Measurements from ENCODE around the gene TUBB1. TPM values are rescaled to one million over a fixed set of nuclear protein-coding genes. Genes with fewer than 3 reads are reported as not detected.
A peak's percentile ranks its signal among the peaks of the same experiment; 100 is the strongest.

Gene TUBB1
- total RNA-seq, 4 donors from 2014 or later, result under 0.01 to 0.83 TPM; not detected in 2

- no peaks in the 10 kb centered on the region for H3K9me3 ChIP-seq
- peak overlapping the region in 1 of 4 donors; percentile 24 for H3K27ac ChIP-seq (replicated peaks in 1 of 4)
- no peak for DNase-seq (ENCODE audit: extremely low spot score)
- H3K4me1 ChIP-seq, result no peaks in the 10 kb centered on the region
- intact Hi-C loops (cut with DNase I), result no loop called here
- no peaks in the 10 kb centered on the region for H3K27me3 ChIP-seq
- TF ChIP-seq EP300 (IDR thresholded peaks at IDR 0.05), result no peak
- TF ChIP-seq POLR2A (IDR thresholded peaks at IDR 0.05; ENCODE audit: low read depth), result no peak
- TF ChIP-seq, protein P1, sequence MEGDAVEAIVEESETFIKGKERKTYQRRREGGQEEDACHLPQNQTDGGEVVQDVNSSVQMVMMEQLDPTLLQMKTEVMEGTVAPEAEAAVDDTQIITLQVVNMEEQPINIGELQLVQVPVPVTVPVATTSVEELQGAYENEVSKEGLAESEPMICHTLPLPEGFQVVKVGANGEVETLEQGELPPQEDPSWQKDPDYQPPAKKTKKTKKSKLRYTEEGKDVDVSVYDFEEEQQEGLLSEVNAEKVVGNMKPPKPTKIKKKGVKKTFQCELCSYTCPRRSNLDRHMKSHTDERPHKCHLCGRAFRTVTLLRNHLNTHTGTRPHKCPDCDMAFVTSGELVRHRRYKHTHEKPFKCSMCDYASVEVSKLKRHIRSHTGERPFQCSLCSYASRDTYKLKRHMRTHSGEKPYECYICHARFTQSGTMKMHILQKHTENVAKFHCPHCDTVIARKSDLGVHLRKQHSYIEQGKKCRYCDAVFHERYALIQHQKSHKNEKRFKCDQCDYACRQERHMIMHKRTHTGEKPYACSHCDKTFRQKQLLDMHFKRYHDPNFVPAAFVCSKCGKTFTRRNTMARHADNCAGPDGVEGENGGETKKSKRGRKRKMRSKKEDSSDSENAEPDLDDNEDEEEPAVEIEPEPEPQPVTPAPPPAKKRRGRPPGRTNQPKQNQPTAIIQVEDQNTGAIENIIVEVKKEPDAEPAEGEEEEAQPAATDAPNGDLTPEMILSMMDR (IDR thresholded peaks at IDR 0.05), result no peak
- TF ChIP-seq POLR2AphosphoS5 (IDR thresholded peaks at IDR 0.05), result no peak
- WGBS, result 83% methylated on average over 17 of the region's 17 CpGs
- H3K4me3 ChIP-seq, result no peak overlapping the region
- peaks cover 86 to 100% (median 99%) of the 10 kb centered on the region in 4 donors for H3K36me3 ChIP-seq
Observed at GRCh38 chr20:58994390-58995159, 24.7 kb upstream of the TUBB1 start.

DNA sequence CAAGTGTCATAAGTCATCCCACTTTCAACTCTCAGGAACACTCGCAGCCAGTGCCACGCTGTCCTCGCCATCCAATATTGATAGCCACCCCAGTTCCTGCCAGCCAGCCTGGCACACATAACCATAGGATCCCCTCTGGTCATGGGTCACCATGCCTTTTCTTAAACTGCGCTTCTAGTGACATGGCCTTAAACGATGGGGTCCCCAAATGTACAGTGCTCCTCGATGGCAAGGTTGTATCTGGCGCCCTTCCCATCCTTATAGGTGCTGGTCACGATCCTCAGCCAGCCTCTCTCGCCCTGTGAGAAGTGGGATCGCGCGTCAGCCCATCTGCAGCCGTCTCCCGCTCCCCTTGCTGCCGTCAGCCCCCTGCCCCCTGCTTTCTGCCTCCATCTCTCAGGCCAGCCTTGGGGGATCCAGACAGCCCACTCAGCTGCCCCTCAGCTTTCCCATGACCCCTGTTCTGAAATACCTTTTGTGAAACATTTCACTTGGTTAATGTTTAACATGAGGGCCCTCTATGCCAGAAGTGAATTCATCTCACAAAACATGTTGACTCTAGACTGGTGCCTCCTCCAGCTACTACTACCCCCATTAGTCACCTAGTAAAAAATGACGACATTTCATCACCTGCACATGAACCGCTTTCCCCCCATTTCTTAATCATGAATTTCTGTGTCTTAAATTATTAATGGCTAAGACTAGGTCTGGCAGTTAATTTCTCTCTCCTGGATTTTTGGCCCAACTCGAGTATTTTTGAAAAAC, 23.6 kb upstream of the TUBB1 start:
- no peak for DNase-seq (ENCODE audit: extremely low spot score)
- intact Hi-C loops (cut with DNase I), result no loop called here

DNA sequence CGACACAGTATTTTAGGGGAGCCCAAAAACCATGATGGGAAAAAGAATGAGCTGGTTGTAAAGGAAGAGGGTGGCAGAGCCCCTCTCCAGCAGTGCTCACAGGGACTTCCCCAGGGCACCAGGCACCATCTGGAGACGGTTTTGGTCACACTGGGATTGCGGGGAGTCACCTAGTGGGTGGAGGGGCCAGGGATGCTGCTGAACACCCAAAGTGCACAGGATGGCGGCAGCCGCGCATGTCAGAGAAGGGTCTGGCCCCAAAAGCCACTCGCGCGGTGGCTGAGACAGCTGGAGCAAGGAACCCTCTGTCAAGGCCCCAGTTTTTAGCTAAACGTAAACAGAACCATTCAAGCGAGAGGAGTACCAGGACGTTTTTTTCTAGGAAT, 23.0 kb upstream of the TUBB1 start:
- Histone ChIP-seq H3K4me3 (no peak overlapping the region), H3K36me3 (peaks cover 79 to 100% (median 98%) of the 10 kb centered on the region in 4 donors), H3K4me1 (no peaks in the 10 kb centered on the region), H3K27me3 (no peaks in the 10 kb centered on the region), H3K9me3 (no peaks in the 10 kb centered on the region), H3K27ac (replicated peaks in 1 of 4) (no peak overlapping the region)
- intact Hi-C loops (cut with DNase I), result no loop called here
- no peak for DNase-seq (ENCODE audit: extremely low spot score)
- 84% methylated on average over 12 of the region's 12 CpGs for WGBS
- TF ChIP-seq, protein P1 (IDR thresholded peaks at IDR 0.05), result no peak
- TF ChIP-seq EP300 (IDR thresholded peaks at IDR 0.05), result no peak

More for the DNA sequence above, 23.6 kb upstream of the TUBB1 start:
- Histone ChIP-seq H3K27ac (replicated peaks in 1 of 4) (no peak overlapping the region), H3K4me1 (no peaks in the 10 kb centered on the region), H3K9me3 (no peaks in the 10 kb centered on the region), H3K27me3 (no peaks in the 10 kb centered on the region), H3K4me3 (no peak overlapping the region), H3K36me3 (peaks cover 81 to 100% (median 98%) of the 10 kb centered on the region in 4 donors)
- TF ChIP-seq EP300 (IDR thresholded peaks at IDR 0.05) (no peak), POLR2AphosphoS5 (IDR thresholded peaks at IDR 0.05) (no peak), POLR2A (IDR thresholded peaks at IDR 0.05; ENCODE audit: low read depth) (no peak)
- TF ChIP-seq, protein P1 (IDR thresholded peaks at IDR 0.05), result no peak
- WGBS, result 90% methylated on average over 18 of the region's 18 CpGs

DNA sequence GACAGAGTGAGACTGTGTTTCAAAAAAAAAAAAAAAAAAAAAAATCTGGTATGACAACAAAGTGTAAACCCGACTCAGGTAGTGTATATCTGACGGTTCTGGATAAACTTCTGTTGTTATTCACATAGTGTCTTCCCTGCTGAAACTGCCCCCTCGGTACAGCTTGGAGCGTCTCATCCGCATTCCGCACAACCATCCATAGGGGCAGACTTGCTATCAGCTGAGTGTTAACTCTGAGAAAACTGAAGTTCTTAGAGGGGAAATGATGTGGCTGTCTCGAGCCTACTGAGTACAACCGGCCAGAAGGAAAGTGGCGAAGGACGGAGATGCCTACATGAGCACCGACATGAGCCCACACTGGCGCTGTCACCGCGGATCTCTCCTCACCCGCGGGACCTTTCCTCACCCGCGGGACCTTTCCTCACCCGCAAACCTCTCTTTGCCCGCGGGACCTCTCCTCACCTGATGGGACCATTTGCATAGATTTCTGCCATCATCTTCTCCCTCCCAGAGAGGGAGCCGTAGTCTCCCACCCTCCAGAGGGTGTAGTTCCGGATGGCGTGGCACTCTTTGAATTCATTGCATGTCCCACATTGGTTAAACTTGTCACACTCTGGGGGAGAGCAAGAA, 22.0 kb upstream of the TUBB1 start:
- no peak for DNase-seq (ENCODE audit: extremely low spot score)
- TF ChIP-seq EP300 (IDR thresholded peaks at IDR 0.05) (no peak), POLR2AphosphoS5 (IDR thresholded peaks at IDR 0.05) (no peak), POLR2A (IDR thresholded peaks at IDR 0.05; ENCODE audit: low read depth) (no peak)
- TF ChIP-seq, protein P1 (IDR thresholded peaks at IDR 0.05), result no peak
- intact Hi-C loops (cut with DNase I), result no loop called here
- Histone ChIP-seq H3K4me1 (peaks cover 0 to 4% (median 0%) of the 10 kb centered on the region in 4 donors), H3K27ac (replicated peaks in 1 of 4) (no peak overlapping the region), H3K9me3 (no peaks in the 10 kb centered on the region), H3K4me3 (no peak overlapping the region), H3K36me3 (peaks cover 78 to 100% (median 97%) of the 10 kb centered on the region in 4 donors), H3K27me3 (no peaks in the 10 kb centered on the region)
- WGBS, result 89% methylated on average over 23 of the region's 24 CpGs
